ENCODE data around the gene ANKRD45.
"Not testable (repeated sequence)": the region's sequence is repeated elsewhere in the genome, so short reads cannot be mapped to it uniquely, and the experiment has no call there.

ANKRD45 gene

GRCh38 chr1:173642450-173643139 is 27.1 kb downstream of the ANKRD45 start:
- DNase-seq, result not testable (repeated sequence)

GRCh38 chr1:173639102-173639501 is 30.5 kb downstream of the ANKRD45 start:
- no peak for DNase-seq

- DNase-seq, result no peak
Measured at GRCh38 chr1:173638043-173639021, 31.3 kb downstream of the ANKRD45 start.

GRCh38 chr1:173637236-173638042 is 32.2 kb downstream of the ANKRD45 start:
- not testable (repeated sequence) for DNase-seq

- DNase-seq, result no peak
Measured at GRCh38 chr1:173635116-173635515, 34.5 kb downstream of the ANKRD45 start, which contains the start of gene TEX50. Gene TEX50, plus strand, starts transcription at chr1:173635338. Its CDS starts 184 bp downstream, at chr1:173635522.

- no peak for DNase-seq
Measured at GRCh38 chr1:173628888-173629287, 40.8 kb downstream of the ANKRD45 start.

GRCh38 chr1:173627269-173627668 is 42.4 kb downstream of the ANKRD45 start:
- no peak for DNase-seq

- no peak for DNase-seq
Measured at GRCh38 chr1:173616859-173617258, 52.8 kb downstream of the ANKRD45 start.

- DNase-seq, result not testable (repeated sequence)
Measured at GRCh38 chr1:173613086-173613485, 56.6 kb downstream of the ANKRD45 start.

GRCh38 chr1:173608503-173609216 is 61.0 kb downstream of the ANKRD45 start:
- no peak for DNase-seq

GRCh38 chr1:173603056-173603591 is 66.5 kb downstream of the ANKRD45 start, which contains the start of gene SLC9C2:
Gene SLC9C2, minus strand, starts transcription at chr1:173603072. Its CDS starts 1,296 bp downstream, at chr1:173601776.
- no peak for DNase-seq

- DNase-seq, result no peak
Measured at GRCh38 chr1:173601588-173601987, 68.1 kb downstream of the ANKRD45 start.

GRCh38 chr1:173596097-173596825 is 73.4 kb downstream of the ANKRD45 start:
- DNase-seq, result no peak

- not testable (repeated sequence) for DNase-seq
Measured at GRCh38 chr1:173591138-173591537, 78.5 kb downstream of the ANKRD45 start.

GRCh38 chr1:173590557-173590956 is 79.1 kb downstream of the ANKRD45 start:
- no peak for DNase-seq

- DNase-seq, result no peak
Measured at GRCh38 chr1:173581383-173582079, 88.1 kb downstream of the ANKRD45 start.

- DNase-seq, result no peak
Measured at GRCh38 chr1:173580658-173581057, 89.0 kb downstream of the ANKRD45 start.

GRCh38 chr1:173580071-173580470 is 89.6 kb downstream of the ANKRD45 start:
- no peak for DNase-seq

GRCh38 chr1:173573596-173573995 is 96.1 kb downstream of the ANKRD45 start:
- no peak for DNase-seq

Measured in right kidney (tissue), 1 donor.